Measurements from ENCODE around the gene ERG. TPM values are rescaled to one million over a fixed set of nuclear protein-coding genes. Genes with fewer than 3 reads are reported as not detected.

The ERG gene
- total RNA-seq, 1 donor from 2014 or later, result not detected

GRCh38 chr21:38448671-38449385 lies 49.4 kb downstream of the ERG start:
- H3K27ac Mint-ChIP-seq (ENCODE audit: unreplicated experiment), result no peak overlapping the region
- no peak for DNase-seq

GRCh38 chr21:38447611-38448010 lies 50.7 kb downstream of the ERG start:
- no peak for TF ChIP-seq CTCF (IDR thresholded peaks at IDR 0.05; ENCODE audit: partially characterized antibody, unreplicated experiment)
- H3K36me3 Mint-ChIP-seq (ENCODE audit: unreplicated experiment), result peaks cover 5% of the 10 kb centered on the region
- H3K4me1 Mint-ChIP-seq (ENCODE audit: low read depth, unreplicated experiment), result no peaks in the 10 kb centered on the region
- no peaks in the 10 kb centered on the region for H3K9me3 Mint-ChIP-seq (ENCODE audit: unreplicated experiment)
- peaks cover 2% of the 10 kb centered on the region for H3K27me3 Mint-ChIP-seq (ENCODE audit: unreplicated experiment)
- H3K27ac Mint-ChIP-seq (ENCODE audit: unreplicated experiment), result no peak overlapping the region
- no peak for DNase-seq
- H3K4me3 Mint-ChIP-seq (ENCODE audit: unreplicated experiment), result no peak overlapping the region

More at GRCh38 chr21:38448671-38449385, 49.4 kb downstream of the ERG start:
- Mint-ChIP-seq H3K36me3 (ENCODE audit: unreplicated experiment) (peaks cover 5% of the 10 kb centered on the region), H3K27me3 (ENCODE audit: unreplicated experiment) (peaks cover 4% of the 10 kb centered on the region), H3K4me1 (ENCODE audit: low read depth, unreplicated experiment) (no peaks in the 10 kb centered on the region), H3K4me3 (ENCODE audit: unreplicated experiment) (no peak overlapping the region), H3K9me3 (ENCODE audit: unreplicated experiment) (no peaks in the 10 kb centered on the region)
- no peak for TF ChIP-seq CTCF (IDR thresholded peaks at IDR 0.05; ENCODE audit: partially characterized antibody, unreplicated experiment)

GRCh38 chr21:38444691-38445090 lies 53.6 kb downstream of the ERG start:
- H3K4me3 Mint-ChIP-seq (ENCODE audit: unreplicated experiment), result no peak overlapping the region
- H3K27ac Mint-ChIP-seq (ENCODE audit: unreplicated experiment), result no peak overlapping the region
- TF ChIP-seq CTCF (IDR thresholded peaks at IDR 0.05; ENCODE audit: partially characterized antibody, unreplicated experiment), result no peak
- no peak for DNase-seq
- H3K36me3 Mint-ChIP-seq (ENCODE audit: unreplicated experiment), result peaks cover 5% of the 10 kb centered on the region
- no peaks in the 10 kb centered on the region for H3K4me1 Mint-ChIP-seq (ENCODE audit: low read depth, unreplicated experiment)
- no peaks in the 10 kb centered on the region for H3K9me3 Mint-ChIP-seq (ENCODE audit: unreplicated experiment)
- no peaks in the 10 kb centered on the region for H3K27me3 Mint-ChIP-seq (ENCODE audit: unreplicated experiment)

- no peak overlapping the region for H3K27ac Mint-ChIP-seq (ENCODE audit: unreplicated experiment)
- no peak for DNase-seq
Measured at GRCh38 chr21:38443110-38443509, 55.2 kb downstream of the ERG start.

More at GRCh38 chr21:38443110-38443509, 55.2 kb downstream of the ERG start:
- no peaks in the 10 kb centered on the region for H3K27me3 Mint-ChIP-seq (ENCODE audit: unreplicated experiment)
- no peak overlapping the region for H3K4me3 Mint-ChIP-seq (ENCODE audit: unreplicated experiment)
- TF ChIP-seq CTCF (IDR thresholded peaks at IDR 0.05; ENCODE audit: partially characterized antibody, unreplicated experiment), result no peak
- no peaks in the 10 kb centered on the region for H3K9me3 Mint-ChIP-seq (ENCODE audit: unreplicated experiment)
- no peaks in the 10 kb centered on the region for H3K4me1 Mint-ChIP-seq (ENCODE audit: low read depth, unreplicated experiment)
- peaks cover 7% of the 10 kb centered on the region for H3K36me3 Mint-ChIP-seq (ENCODE audit: unreplicated experiment)
